H9 (cell line): ENCODE data around the gene FAM13C. TPM values are rescaled to one million over a fixed set of nuclear protein-coding genes. Genes with fewer than 3 reads are reported as not detected.

Experiments used
- DNase-seq: peaks from one replicate; pipeline ENCODE4 v3.0.0-alpha.2; 2017
- H2AFZ ChIP-seq: one replicate; pipeline ENCODE4 v1.6.1; 2013; ENCODE audit warnings: mild to moderate bottlenecking, low read length, control low read depth, moderate library complexity
- H2AK5ac ChIP-seq: 2 replicates; pipeline ENCODE4 v1.6.1; 2013; ENCODE audit warnings: low read length, control low read depth, mixed read lengths; ENCODE audit not compliant: insufficient read length
- H2BK120ac ChIP-seq: one replicate; pipeline ENCODE4 v1.6.1; 2013; ENCODE audit warnings: low read depth, mild to moderate bottlenecking, low read length, control low read depth, inconsistent platforms; ENCODE audit not compliant: poor library complexity, severe bottlenecking
- H2BK12ac ChIP-seq: 2 replicates; pipeline ENCODE4 v1.6.1; 2013; ENCODE audit warnings: low read length, control low read depth, mixed read lengths, low read depth; ENCODE audit not compliant: insufficient read length
- H2BK15ac ChIP-seq: 2 replicates; pipeline ENCODE4 v1.6.1; 2013; ENCODE audit warnings: low read depth, low read length, control low read depth
- H2BK20ac ChIP-seq: one replicate; pipeline ENCODE4 v1.6.1; 2013; ENCODE audit warnings: low read depth, mild to moderate bottlenecking, low read length, control low read depth, inconsistent platforms; ENCODE audit not compliant: poor library complexity, severe bottlenecking
- H2BK5ac ChIP-seq: 2 replicates; pipeline ENCODE4 v1.6.1; 2013; ENCODE audit warnings: low read length, control low read depth, mixed read lengths; ENCODE audit not compliant: insufficient read length
- H3K14ac ChIP-seq: 2 replicates; pipeline ENCODE4 v1.6.1; 2013; ENCODE audit warnings: low read length, control low read depth; ENCODE audit not compliant: insufficient read depth
- H3K18ac ChIP-seq: 2 replicates; pipeline ENCODE4 v1.6.1; 2013; ENCODE audit warnings: low read depth, mild to moderate bottlenecking, mixed read lengths, low read length, control low read depth; ENCODE audit not compliant: insufficient read length
- H3K23ac ChIP-seq: 2 replicates; pipeline ENCODE4 v1.6.1; 2013; ENCODE audit warnings: low read length, control low read depth, mixed read lengths, low read depth; ENCODE audit not compliant: insufficient read length
- H3K23me2 ChIP-seq: 2 replicates; pipeline ENCODE4 v1.6.1; 2013; ENCODE audit warnings: low read depth, mild to moderate bottlenecking, mixed read lengths, low read length, control low read depth; ENCODE audit not compliant: insufficient read length, poor library complexity, severe bottlenecking
- H3K27ac ChIP-seq: 2 replicates; pipeline ENCODE4 v1.5.1; 2013; ENCODE audit warnings: low read length, control low read depth, mixed read lengths, low read depth; ENCODE audit not compliant: insufficient read length
- H3K27me3 ChIP-seq: 2 replicates; pipeline ENCODE4 v1.6.1; 2013; ENCODE audit warnings: low read length, control low read depth, inconsistent platforms; ENCODE audit not compliant: insufficient read depth
- H3K4ac ChIP-seq: 2 replicates; pipeline ENCODE4 v1.6.1; 2013; ENCODE audit warnings: low read depth, mild to moderate bottlenecking, control low read depth, inconsistent platforms, low read length, moderate library complexity
- H3K4me1 ChIP-seq: 2 replicates; pipeline ENCODE4 v1.6.1; 2013; ENCODE audit warnings: low read length, control low read depth, inconsistent platforms; ENCODE audit not compliant: insufficient read depth
- H3K4me2 ChIP-seq: 2 replicates; pipeline ENCODE4 v1.6.1; 2013; ENCODE audit warnings: low read length, control low read depth, mixed read lengths; ENCODE audit not compliant: insufficient read length, insufficient read depth
- H3K56ac ChIP-seq: 2 replicates; pipeline ENCODE4 v1.6.1; 2013; ENCODE audit warnings: low read depth, mild to moderate bottlenecking, mixed read lengths, low read length, control low read depth; ENCODE audit not compliant: insufficient read length
- H3K79me1 ChIP-seq: 2 replicates; pipeline ENCODE4 v1.6.1; 2013; ENCODE audit warnings: low read depth, mild to moderate bottlenecking, moderate library complexity, low read length, control low read depth, inconsistent platforms; ENCODE audit not compliant: insufficient read depth, poor library complexity, severe bottlenecking
- H3K79me2 ChIP-seq: 2 replicates; pipeline ENCODE4 v1.6.1; 2013; ENCODE audit warnings: low read length, control low read depth, inconsistent platforms; ENCODE audit not compliant: insufficient read depth
- H3K9ac ChIP-seq: 2 replicates; pipeline ENCODE4 v1.6.1; 2013; ENCODE audit warnings: low read length, control low read depth, mixed read lengths; ENCODE audit not compliant: insufficient read length; ENCODE audit errors: extremely low read depth
- H3K9me3 ChIP-seq: one replicate; pipeline ENCODE4 v1.6.1; 2013; ENCODE audit warnings: low read depth, low read length, inconsistent platforms; ENCODE audit not compliant: control insufficient read depth
- H3T11ph ChIP-seq: one replicate; pipeline ENCODE4 v1.6.1; 2013; ENCODE audit warnings: mild to moderate bottlenecking, low read length, control low read depth, inconsistent platforms
- H4K20me1 ChIP-seq: one replicate; pipeline ENCODE4 v1.6.1; 2013; ENCODE audit not compliant: control insufficient read depth, insufficient read length, insufficient read depth
- H4K5ac ChIP-seq: 2 replicates; pipeline ENCODE4 v1.6.1; 2013; ENCODE audit warnings: low read depth, mild to moderate bottlenecking, mixed read lengths, low read length, control low read depth; ENCODE audit not compliant: insufficient read length
- H4K8ac ChIP-seq: replicated peaks from 2 replicates; pipeline ENCODE4 v1.6.1; 2013; ENCODE audit warnings: low read length, control low read depth, mixed read lengths, low read depth; ENCODE audit not compliant: insufficient read length
- H4K91ac ChIP-seq: 2 replicates; pipeline ENCODE4 v1.6.1; 2013; ENCODE audit warnings: low read depth, mild to moderate bottlenecking, moderate library complexity, mixed read lengths, low read length, control low read depth; ENCODE audit not compliant: insufficient read length
- H3K27ac Mint-ChIP-seq, 3 experiments: 2 replicates in 2 of 3; 3 replicates in 1 of 3; pipeline ENCODE4 v1.8.0; 2020 to 2021; ENCODE audit warnings: mixed read lengths in 3 of 3, mild to moderate bottlenecking in 1 of 3, moderate library complexity in 1 of 3
- H3K27me3 Mint-ChIP-seq: 2 replicates; pipeline ENCODE4 v1.8.0; 2021; ENCODE audit warnings: low read depth, mild to moderate bottlenecking, moderate library complexity, mixed read lengths
- H3K36me3 Mint-ChIP-seq, 3 experiments: 2 replicates in 2 of 3; 3 replicates in 1 of 3; pipeline ENCODE4 v1.8.0; 2020 to 2021; ENCODE audit warnings: low read depth in 3 of 3, mixed read lengths in 3 of 3; ENCODE audit not compliant: insufficient read depth in 1 of 3
- H3K4me1 Mint-ChIP-seq, 2 experiments: 2 replicates each; pipeline ENCODE4 v1.8.0; 2020; ENCODE audit warnings: mixed read lengths in 2 of 2
- H3K4me3 Mint-ChIP-seq, 2 experiments: 2 replicates in 1 of 2; 3 replicates in 1 of 2; pipeline ENCODE4 v1.8.0; 2020 to 2021; ENCODE audit warnings: mild to moderate bottlenecking in 2 of 2, mixed read lengths in 2 of 2, moderate library complexity in 1 of 2
- H3K9me3 Mint-ChIP-seq, 2 experiments: 2 replicates in 1 of 2; 3 replicates in 1 of 2; pipeline ENCODE4 v1.8.0; 2020; ENCODE audit warnings: mild to moderate bottlenecking in 2 of 2, mixed read lengths in 2 of 2, moderate library complexity in 1 of 2
- CTCF ChIP-seq: fragments of 200-600 bp; sonication (generic); conservative IDR thresholded peaks from 3 replicates; pipeline ENCODE4 v1.8.0; 2021; ENCODE audit warnings: antibody characterized with exemption, mild to moderate bottlenecking
- total RNA-seq: library from RNA; stranded (reverse); gene quantifications from 2 replicates; pipeline ENCODE4 v1.2.1, GENCODE V29; 2021

FAM13C gene
- total RNA-seq, 1 experiment from 2014 or later = 0.31 TPM

- H3K4ac ChIP-seq = no peak overlapping the region
- no peak overlapping the region for H3K14ac ChIP-seq
- H4K5ac ChIP-seq = no peak overlapping the region
- H2AK5ac ChIP-seq = no peak overlapping the region
- H2AFZ ChIP-seq = no peak overlapping the region
- no peak overlapping the region for H3K27ac Mint-ChIP-seq
- no peaks in the 10 kb centered on the region for H4K20me1 ChIP-seq
- no peaks in the 10 kb centered on the region for H3K23me2 ChIP-seq
- H3K18ac ChIP-seq = no peak overlapping the region
- no peak for DNase-seq
- H4K91ac ChIP-seq = no peak overlapping the region
- no peaks in the 10 kb centered on the region for H3K27me3 ChIP-seq
- no peak overlapping the region for H2BK15ac ChIP-seq
- no peak overlapping the region for H3K4me3 Mint-ChIP-seq
- no peaks in the 10 kb centered on the region for H3K4me1 ChIP-seq
- no peak overlapping the region for H3K4me2 ChIP-seq
- no peaks in the 10 kb centered on the region for H3K27me3 Mint-ChIP-seq
- no peaks in the 10 kb centered on the region for H3K4me1 Mint-ChIP-seq
- H4K8ac ChIP-seq = no peak overlapping the region
- no peak for TF ChIP-seq CTCF
- H3T11ph ChIP-seq = no peak overlapping the region
- H2BK5ac ChIP-seq = no peak overlapping the region
- no peaks in the 10 kb centered on the region for H3K9me3 Mint-ChIP-seq
- H3K9me3 ChIP-seq = no peaks in the 10 kb centered on the region
- H3K27ac ChIP-seq = no peak overlapping the region
- H3K23ac ChIP-seq = no peak overlapping the region
- no peaks in the 10 kb centered on the region for H3K79me2 ChIP-seq
- no peak overlapping the region for H2BK120ac ChIP-seq
- no peaks in the 10 kb centered on the region for H3K79me1 ChIP-seq
- H3K36me3 Mint-ChIP-seq = no peaks in the 10 kb centered on the region
- H3K56ac ChIP-seq = no peak overlapping the region
- no peak overlapping the region for H2BK12ac ChIP-seq
- no peak overlapping the region for H2BK20ac ChIP-seq
- no peak overlapping the region for H3K9ac ChIP-seq
Measured at GRCh38 chr10:59276133-59276532, 86.2 kb downstream of the FAM13C start.
